Aorta (tissue), 5 donors: ENCODE data around the gene CHD5. TPM values are rescaled to one million over a fixed set of nuclear protein-coding genes. Genes with fewer than 3 reads are reported as not detected.

Source experiments
- ATAC-seq: fragments of 200-7000 bp; cut with Tn5 transposase; one replicate; pipeline ENCODE4 v1.9.1; 2022; ENCODE audit warnings: moderate library complexity; ENCODE audit not compliant: low FRiP score
- DNase-seq, 2 donors: peaks; one replicate each; pipeline ENCODE4 v3.0.0-alpha.2; 2020
- H3K27ac ChIP-seq, 2 donors: one replicate each; pipeline ENCODE4 v1.5.1; 2013; ENCODE audit warnings: low read length in 2 of 2, mild to moderate bottlenecking in 2 of 2, moderate library complexity in 2 of 2, control low read depth in 1 of 2, inconsistent platforms in 1 of 2, low read depth in 1 of 2
- H3K27me3 ChIP-seq, 2 donors: one replicate each; pipeline ENCODE4 v1.6.1; 2013; ENCODE audit warnings: control low read depth in 1 of 2, low read length in 1 of 2, mild to moderate bottlenecking in 1 of 2, moderate library complexity in 1 of 2; ENCODE audit not compliant: insufficient read depth in 2 of 2, control insufficient read depth in 1 of 2
- H3K36me3 ChIP-seq, 2 donors: one replicate each; pipeline ENCODE4 v1.6.1; 2013; ENCODE audit warnings: control low read depth in 1 of 2, low read length in 1 of 2, mild to moderate bottlenecking in 1 of 2; ENCODE audit not compliant: insufficient read depth in 2 of 2, control insufficient read depth in 1 of 2
- H3K4me1 ChIP-seq, 2 donors: one replicate each; pipeline ENCODE4 v1.6.1; 2013; ENCODE audit warnings: low read length in 2 of 2, control low read depth in 1 of 2, mild to moderate bottlenecking in 1 of 2, moderate library complexity in 1 of 2; ENCODE audit not compliant: insufficient read depth in 2 of 2, control insufficient read depth in 1 of 2
- H3K4me3 ChIP-seq, 2 donors: one replicate each; pipeline ENCODE4 v1.5.1; 2013; ENCODE audit warnings: low read length in 2 of 2, control low read depth in 1 of 2, mild to moderate bottlenecking in 1 of 2
- H3K9me3 ChIP-seq: one replicate; pipeline ENCODE4 v1.6.1; 2013; ENCODE audit warnings: mild to moderate bottlenecking, low read length; ENCODE audit not compliant: control insufficient read depth
- WGBS, 2 donors: extraction: QIAGEN DNeasy Blood & Tissue Kit; methylation state at CpG; one replicate each; pipeline ENCODE4 v1.1.7; 2013; 5-methylcytosine and 5-hydroxymethylcytosine counted together
- intact Hi-C, 2 donors: fragments of 100-400 bp; cut with DNase I; formaldehyde crosslinking; loops; one replicate each; pipeline versions ENCODE4 v1.14.2 to v1.15.0; 2022
- polyA plus RNA-seq, 2 donors: library from polyadenylated mRNA; stranded (reverse); fragments of 200-250 nt; gene quantifications; one replicate each; pipeline ENCODE4 v1.2.3, GENCODE V29; 2013
- total RNA-seq, 2 donors: library from RNA; stranded (reverse); fragmentation: NEBNext Ultra II Directional; extraction: Animal tissue kit (Norgen Biotek cat#: 25700); gene quantifications; one replicate each; pipeline ENCODE4 v1.2.1, GENCODE V29; 2021
- donor health status: healthy with polysubstance abuse.
- donor health status: Bipolar disorder and iron deficiency.
- donor health status: DM: no; HTN: no; CAD: no.
- donor health status: DM: no; HTN: no; CAD: no.
- donor health status: DM: yes; HTN: yes; CAD: no.

The CHD5 gene
- total and polyA plus RNA-seq, 4 donors = 0.24 to 2.5 (median 0.32) TPM

DNA sequence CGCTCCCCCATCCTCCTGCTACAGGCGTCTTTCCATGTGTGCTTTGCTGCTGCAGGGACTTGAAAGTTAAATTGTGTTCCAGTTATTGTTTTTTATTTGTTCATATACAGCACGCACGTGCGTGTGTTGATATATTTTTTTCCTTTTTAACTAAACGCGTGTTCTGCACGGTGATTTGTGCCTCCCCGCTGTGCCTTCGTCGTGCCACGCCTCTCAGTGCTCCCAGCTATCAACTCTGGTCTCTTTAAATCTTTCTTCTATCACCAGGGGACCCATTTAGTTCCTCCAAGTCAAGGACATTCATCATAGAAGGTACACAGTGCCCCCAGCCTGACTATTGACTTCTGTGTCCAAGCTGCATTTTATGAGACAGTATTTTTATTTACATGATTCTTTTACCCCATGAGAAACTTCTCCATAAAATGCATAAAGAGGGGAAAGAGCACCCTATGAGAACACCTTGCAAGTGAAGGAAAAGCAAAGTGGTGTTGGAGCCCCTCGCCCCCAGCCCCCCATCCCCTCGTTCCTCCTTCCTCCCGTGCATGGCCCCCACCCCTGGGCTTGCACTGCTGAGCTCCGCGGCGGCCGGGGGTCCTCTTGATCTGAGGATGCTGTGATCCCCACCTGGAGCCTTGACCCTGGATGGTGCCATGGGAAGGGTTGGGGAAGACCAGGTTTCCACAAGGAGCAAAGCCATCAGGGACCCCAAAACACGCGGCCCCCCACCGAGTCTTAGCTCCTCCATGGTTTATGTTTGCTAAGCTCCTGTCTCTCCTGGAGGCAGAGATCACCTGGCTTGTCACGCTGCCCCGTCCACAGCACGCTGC, 88.9 kb downstream of the CHD5 start:
- H3K4me3 ChIP-seq = no peak overlapping the region
- WGBS, 2 donors = 51 to 61% methylated on average over 25 of the region's 25 CpGs
- DNase-seq (no peak), ATAC-seq (no peak)
- no peaks in the 10 kb centered on the region for H3K4me1 ChIP-seq
- no peaks in the 10 kb centered on the region for H3K27me3 ChIP-seq
- intact Hi-C loops = no loop called here
- H3K36me3 ChIP-seq = no peaks in the 10 kb centered on the region
- H3K9me3 ChIP-seq = no peaks in the 10 kb centered on the region
- H3K27ac ChIP-seq = no peak overlapping the region

DNA sequence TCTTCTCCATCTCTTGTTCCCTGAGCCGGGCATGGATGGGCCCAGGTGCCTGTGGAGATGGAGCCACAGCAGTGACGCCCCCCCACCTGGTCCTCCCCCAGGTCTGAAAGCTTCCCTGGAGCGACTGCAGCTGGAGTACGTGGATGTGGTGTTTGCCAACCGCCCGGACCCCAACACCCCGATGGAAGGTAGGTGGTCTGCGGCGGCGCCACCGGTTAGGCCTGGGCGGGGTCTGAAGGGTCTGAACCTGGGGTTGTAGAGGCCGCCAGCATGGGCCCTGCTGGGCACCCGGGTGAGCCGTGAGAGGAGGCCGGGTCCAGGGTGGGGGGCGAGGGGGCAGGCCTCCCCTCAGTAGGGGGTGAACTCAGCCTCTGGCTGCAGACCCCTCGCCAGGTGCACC, 89.8 kb downstream of the CHD5 start:
- intact Hi-C loops = no loop called here
- ATAC-seq = no peak
- no peak for DNase-seq
- no peaks in the 10 kb centered on the region for H3K36me3 ChIP-seq
- 82% methylated on average over 18 of the region's 18 CpGs for WGBS, 2 donors
- H3K4me1 ChIP-seq = no peaks in the 10 kb centered on the region
- no peaks in the 10 kb centered on the region for H3K27me3 ChIP-seq
- no peaks in the 10 kb centered on the region for H3K9me3 ChIP-seq
- no peak overlapping the region for H3K27ac ChIP-seq
- no peak overlapping the region for H3K4me3 ChIP-seq

DNA sequence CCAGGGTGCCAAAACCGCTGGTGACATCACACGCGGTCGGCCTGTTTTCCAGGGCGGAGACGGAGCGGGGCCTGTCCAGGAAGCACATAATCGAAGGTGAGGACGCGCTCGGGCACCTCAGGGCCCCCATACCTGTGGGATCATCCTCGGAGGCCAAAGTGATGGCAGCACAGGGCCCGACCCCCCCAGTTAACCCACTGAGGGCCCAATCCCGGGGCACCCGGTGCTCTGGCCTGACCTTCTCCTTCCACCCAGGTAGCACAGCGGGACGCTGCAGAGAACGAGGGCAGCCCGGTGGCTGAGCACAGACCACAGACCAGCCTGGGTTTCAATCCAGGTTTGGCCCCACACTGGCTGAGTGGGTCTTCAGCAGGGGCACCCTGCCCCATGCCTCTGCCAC, 91.2 kb downstream of the CHD5 start:
- Histone ChIP-seq H3K36me3 (no peaks in the 10 kb centered on the region), H3K27me3 (no peaks in the 10 kb centered on the region), H3K27ac (no peak overlapping the region), H3K9me3 (no peaks in the 10 kb centered on the region), H3K4me1 (no peaks in the 10 kb centered on the region), H3K4me3 (no peak overlapping the region)
- ATAC-seq = no peak
- 83 to 89% methylated on average over 13 to 19 of the region's 19 CpGs for WGBS, 2 donors
- DNase-seq = no peak
- intact Hi-C loops = no loop called here

DNA sequence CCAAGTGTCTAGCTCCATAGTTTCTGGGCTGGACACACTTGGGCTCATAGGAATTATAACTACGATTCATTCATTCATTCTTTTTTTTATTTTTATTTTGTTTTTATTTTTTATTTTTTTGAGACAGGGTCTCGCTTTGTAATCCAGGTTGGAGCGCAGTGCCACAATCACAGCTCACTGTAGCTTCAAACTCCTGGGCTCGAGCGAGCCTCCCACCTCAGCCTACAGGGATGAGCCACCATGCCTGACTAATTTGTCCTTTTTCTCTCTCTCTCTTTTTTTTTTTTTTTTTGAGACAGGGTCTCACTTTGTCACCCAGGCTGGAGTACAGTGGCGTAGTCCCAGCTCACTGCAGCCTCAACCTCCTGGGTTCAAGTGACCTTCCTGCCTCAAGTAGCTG, 92.2 kb downstream of the CHD5 start:
- no peak for ATAC-seq
- no peaks in the 10 kb centered on the region for H3K36me3 ChIP-seq
- no peaks in the 10 kb centered on the region for H3K27me3 ChIP-seq
- no peak overlapping the region for H3K27ac ChIP-seq
- H3K4me1 ChIP-seq = no peaks in the 10 kb centered on the region
- no peak overlapping the region for H3K4me3 ChIP-seq
- no peak for DNase-seq
- intact Hi-C loops = no loop called here
- H3K9me3 ChIP-seq = no peaks in the 10 kb centered on the region
- 95 to 96% methylated on average over 6 of the region's 6 CpGs for WGBS, 2 donors

DNA sequence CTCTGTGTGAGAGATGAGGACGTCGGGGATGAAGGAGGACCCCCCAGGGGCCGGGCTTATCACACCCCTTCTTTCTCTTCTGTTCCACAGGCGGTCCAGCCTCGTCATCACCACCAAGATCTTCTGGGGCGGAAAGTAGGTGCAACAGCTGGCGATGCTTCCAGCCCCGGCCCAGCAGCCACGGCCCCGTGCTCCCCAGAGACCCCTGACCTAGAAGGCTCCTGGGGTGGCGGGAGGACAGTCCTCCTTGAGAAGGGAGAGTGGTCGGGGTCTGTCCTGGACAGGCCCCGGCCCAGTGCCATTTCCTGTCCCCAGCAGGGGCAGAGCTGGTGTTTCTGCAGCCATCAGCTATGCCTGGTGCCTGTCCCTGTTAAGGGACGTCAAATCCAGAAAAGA, 92.7 kb downstream of the CHD5 start:
- Histone ChIP-seq H3K27ac (no peak overlapping the region), H3K27me3 (no peaks in the 10 kb centered on the region), H3K4me3 (no peak overlapping the region), H3K4me1 (no peaks in the 10 kb centered on the region), H3K36me3 (no peaks in the 10 kb centered on the region), H3K9me3 (no peaks in the 10 kb centered on the region)
- intact Hi-C loops = no loop called here
- 71 to 77% methylated on average over 14 of the region's 14 CpGs for WGBS, 2 donors
- no peak for ATAC-seq
- no peak for DNase-seq

DNA sequence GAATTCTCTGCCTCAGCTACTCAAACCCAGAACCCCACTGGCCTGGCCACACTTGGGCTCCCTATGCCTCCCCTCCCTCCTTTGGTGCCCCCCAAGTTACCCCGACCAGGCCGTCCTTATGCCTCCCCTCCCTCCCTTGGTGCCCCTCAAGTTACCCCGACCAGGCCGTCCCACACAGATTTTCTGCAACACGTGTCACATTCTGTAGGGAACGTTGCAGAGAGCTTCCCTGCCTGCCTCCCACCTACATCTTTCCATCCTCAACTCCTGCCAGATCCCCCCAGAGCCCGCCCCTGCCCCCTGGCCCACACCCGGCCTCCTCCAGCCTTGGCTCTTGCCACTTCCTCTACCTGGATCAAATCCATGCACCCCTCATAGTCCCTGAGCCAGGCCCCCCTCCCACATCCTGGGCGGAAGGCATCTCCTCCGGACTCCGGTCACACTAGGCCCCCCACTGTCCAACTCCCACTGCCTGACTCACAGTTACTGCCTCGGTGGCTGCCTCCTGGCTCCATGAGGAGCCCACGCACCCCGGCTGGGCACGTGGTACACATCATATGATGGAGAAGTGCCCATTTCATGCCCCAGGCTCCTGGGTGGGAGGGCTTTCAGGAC, 93.3 kb downstream of the CHD5 start:
- Histone ChIP-seq H3K4me1 (no peaks in the 10 kb centered on the region), H3K36me3 (no peaks in the 10 kb centered on the region), H3K27ac (no peak overlapping the region), H3K27me3 (no peaks in the 10 kb centered on the region), H3K9me3 (no peaks in the 10 kb centered on the region), H3K4me3 (no peak overlapping the region)
- ATAC-seq = no peak
- DNase-seq = no peak
- intact Hi-C loops = no loop called here
- 66 to 69% methylated on average over 14 to 15 of the region's 15 CpGs for WGBS, 2 donors

DNA sequence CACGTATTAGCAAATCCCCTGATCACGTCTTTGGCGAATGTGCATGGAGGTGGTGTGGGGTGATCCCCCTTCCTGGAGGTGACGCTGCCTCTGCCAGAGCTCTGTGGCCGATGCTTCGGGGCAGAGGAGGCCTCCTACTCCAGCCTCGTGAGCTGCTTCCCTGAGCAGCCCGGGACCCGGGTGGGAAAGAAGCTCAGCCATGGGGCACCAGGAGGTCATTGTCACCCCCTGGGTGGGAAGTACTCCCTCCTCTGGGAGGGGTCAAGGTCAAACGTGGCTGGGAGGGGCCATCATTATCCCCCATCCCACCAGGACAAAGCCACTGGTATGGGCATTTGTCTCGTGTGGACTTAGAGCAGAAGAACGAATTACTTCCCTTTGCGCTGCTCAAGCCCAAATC, 93.8 kb downstream of the CHD5 start:
- Histone ChIP-seq H3K27me3 (no peaks in the 10 kb centered on the region), H3K9me3 (no peaks in the 10 kb centered on the region), H3K27ac (no peak overlapping the region), H3K36me3 (no peaks in the 10 kb centered on the region), H3K4me1 (no peaks in the 10 kb centered on the region), H3K4me3 (no peak overlapping the region)
- no peak for DNase-seq
- 72 to 76% methylated on average over 13 of the region's 13 CpGs for WGBS, 2 donors
- no peak for ATAC-seq
- intact Hi-C loops = no loop called here

DNA sequence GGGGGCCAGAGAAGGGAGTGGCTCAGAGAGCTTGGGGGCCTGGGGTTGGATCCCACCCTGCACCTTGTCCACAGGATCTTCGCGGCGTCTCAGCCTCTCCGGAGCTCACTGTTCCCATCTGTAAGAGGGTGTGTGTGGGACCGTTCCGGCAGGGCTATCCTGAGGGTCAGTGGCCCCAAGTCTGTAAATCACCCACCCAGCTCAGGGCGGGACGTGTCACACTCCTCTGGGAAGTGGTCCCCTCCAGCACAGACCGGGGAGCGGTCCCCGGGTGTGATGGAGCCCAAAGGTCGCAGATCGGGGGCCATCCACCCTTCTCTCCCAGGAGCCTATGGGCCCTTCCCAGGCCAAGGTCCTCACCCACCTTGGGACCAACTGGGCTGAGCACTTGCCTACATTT, 94.5 kb downstream of the CHD5 start:
- no peak for ATAC-seq
- no peak overlapping the region for H3K4me3 ChIP-seq
- H3K9me3 ChIP-seq = no peaks in the 10 kb centered on the region
- no peak for DNase-seq
- H3K36me3 ChIP-seq = no peaks in the 10 kb centered on the region
- H3K27me3 ChIP-seq = no peaks in the 10 kb centered on the region
- H3K4me1 ChIP-seq = no peaks in the 10 kb centered on the region
- 91% methylated on average over 13 of the region's 13 CpGs for WGBS, 2 donors
- no peak overlapping the region for H3K27ac ChIP-seq
- intact Hi-C loops = no loop called here
